GM19452 (cell line): ENCODE measurements around the gene UQCRHL.
"Not testable (repeated sequence)": the region's sequence is repeated elsewhere in the genome, so short reads cannot be mapped to it uniquely, and the experiment has no call there.

Source experiments
- ATAC-seq: cut with Tn5 transposase; IDR thresholded peaks from one replicate; pipeline ENCODE4 v1.9.1; 2021; ENCODE audit not compliant: unreplicated experiment

The UQCRHL gene

DNA sequence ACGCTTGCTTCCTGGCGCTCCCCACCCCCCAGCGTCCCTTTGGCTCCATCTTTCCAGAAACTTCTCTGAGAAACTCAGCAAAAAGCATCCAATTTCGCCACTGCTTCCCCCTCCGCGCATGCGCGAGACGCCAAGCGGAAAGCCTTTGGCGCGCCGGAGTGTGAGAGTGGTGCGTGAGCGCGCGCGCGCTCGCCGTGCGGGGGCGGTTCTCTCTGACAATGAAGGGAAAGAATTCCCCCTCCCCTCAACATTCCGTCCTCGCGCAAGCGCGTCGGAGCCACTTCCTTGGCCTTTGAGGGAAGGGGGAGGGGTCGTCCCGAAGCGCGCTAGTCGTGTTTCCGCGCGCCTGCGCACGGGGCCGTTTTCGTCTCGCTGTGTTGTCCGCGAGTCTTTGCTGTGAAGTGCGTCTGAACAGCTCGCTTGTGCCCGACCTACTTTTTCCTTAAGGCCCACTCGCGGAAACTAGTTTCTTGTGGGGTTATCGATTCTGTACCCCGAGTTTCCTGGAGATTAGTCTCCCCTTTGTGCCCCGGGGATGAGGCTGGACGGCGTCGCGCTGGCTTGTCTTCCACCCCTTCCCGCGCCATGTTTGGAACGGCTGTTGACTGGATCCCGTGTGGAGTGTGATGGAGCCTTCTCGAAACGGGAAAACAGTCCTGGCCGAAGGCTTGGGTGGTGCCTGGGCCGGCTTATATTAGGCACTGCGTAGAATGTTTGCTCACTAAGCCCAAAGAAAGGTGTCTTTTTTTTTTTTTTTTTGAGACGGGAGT lies 28.5 kb upstream of the UQCRHL start:
- ATAC-seq: peak; percentile 39

DNA sequence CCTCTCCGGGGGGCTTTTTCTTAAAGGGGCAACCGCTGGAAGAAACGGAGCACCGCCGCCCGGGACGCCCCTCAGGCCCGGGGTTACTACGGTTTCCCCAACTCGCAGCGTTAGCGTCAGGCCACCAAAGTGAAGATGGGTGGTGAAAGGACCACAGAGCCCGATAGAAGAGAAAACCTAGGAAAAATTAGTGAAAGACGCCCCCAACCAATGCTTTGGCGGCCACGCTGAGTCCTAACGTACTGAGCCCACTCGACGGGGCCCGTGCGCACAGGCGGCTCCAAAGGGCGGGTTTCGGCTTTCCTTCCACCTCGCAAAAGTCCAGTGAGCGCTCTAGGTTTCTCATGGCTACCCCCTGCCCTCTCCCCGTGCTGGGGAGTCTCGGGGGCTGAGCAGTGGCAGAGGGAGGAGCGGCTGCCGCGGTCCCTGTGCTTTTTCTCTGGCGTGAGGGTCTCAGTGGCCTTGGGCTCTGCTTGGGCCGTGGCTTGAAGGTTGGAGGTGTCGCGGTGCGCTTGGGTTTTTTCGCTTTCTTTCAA lies 27.8 kb upstream of the UQCRHL start:
- peak; percentile 3 for ATAC-seq

DNA sequence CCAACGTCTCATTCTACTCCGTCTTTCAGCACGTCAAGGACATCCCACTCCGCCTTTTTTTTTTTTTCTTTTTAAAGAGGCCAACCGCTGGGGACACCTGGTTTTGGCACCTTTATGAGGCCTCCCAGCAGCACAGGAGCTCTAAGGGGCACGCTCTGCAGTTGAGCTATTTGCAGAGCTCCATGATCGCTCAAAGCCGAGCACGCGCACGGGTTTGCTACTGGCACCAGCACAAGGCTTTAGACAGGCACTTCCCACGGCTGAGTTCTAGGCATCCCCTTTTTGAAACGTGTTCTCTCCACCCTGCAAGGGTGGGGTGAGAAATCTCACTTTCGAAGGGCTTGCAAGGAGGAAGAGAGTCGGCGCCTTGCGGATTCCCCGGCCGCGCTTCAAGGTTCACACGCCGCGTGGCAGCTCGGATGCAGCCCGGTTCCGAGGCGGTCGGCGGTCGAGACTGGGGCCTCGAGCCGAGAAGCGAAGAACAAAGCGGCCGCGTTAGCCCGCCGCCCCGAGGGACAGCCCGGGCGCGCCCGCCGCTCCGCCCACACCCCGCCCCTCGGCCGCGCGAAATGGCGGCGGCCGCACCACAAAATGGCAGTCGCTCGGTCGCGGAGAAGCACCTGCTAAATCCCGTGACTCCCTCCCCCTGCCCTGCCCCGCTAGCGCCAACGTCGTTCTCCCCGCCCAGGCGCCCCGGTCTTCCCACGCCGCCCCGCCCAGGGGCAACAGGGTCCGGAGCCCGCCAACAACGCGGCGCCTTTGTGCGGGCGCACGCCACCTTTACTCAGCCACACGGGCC lies 27.2 kb upstream of the UQCRHL start:
- peak; percentile 49 for ATAC-seq

DNA sequence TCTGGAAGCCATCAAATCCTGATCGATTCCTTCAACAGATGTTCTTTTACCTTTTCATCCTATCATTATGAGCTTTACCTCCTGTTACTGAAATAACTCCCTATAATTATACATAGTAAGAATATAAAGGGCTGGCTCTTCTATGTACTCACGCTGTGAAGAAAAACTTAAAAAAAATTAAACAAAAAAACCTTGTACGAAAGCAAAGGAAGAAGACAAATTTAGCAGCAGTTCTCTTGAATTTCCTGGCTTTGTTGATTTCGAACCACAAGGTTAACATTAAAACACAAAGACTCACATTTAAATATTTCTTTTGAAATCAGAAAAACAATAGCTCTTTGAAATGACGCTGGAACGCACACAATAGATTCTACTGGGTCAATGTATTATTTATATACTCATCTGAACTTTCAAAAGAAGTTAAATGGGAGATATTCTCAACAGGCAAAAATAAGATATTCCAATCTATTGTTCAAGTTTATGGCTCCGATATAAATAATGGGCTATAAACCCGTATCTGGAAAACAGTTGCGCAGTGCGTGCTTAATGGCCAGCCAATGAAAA lies 26.5 kb upstream of the UQCRHL start:
- no peak for ATAC-seq

DNA sequence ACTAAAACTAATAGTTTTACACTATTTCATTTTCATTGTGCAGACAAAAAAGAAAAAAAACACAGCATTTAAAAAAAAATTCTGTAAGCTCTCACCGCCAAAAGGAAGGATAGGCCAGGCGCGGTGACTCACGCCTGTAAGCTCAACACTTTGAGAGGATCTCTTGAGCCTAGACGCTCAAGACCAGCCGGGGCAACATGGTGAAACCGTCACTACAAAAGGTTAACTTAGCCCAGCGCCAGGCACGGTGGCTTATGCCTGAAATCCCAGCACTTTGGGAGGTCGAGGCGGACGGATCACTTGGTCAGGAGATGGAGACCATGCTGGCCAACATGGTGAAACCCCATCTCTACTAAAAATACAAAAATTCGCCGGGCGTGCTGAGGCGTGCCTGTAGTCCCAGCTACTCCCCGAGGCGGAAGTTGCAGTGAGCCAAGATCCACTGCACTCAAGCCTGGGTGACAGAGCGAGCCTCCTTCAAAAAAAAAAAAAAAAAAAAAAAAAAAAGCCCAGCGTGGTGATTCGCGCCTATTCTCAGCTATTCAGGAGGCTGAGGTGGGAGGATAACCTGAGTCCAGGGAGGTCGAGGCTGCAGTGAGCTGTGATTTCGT lies 25.7 kb upstream of the UQCRHL start:
- ATAC-seq: no peak

DNA sequence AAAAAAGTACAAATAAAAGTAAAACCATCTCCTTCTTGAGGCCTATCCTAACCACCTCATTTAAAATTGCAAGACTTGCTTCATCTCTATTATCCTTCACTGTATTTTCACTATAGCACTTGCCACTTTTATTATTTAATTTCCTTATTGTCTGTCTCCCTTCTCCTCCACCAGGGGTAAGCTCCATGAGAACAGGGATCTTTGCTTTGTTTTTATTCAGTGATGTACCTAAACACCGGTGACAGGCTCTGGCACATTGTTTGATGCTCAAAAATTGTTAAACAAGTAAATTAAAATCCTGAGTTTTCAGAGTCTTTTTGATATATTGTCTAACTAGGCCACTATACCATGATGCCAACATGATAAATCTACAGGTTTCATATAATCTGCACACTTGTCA lies 22.8 kb upstream of the UQCRHL start:
- ATAC-seq: no peak

DNA sequence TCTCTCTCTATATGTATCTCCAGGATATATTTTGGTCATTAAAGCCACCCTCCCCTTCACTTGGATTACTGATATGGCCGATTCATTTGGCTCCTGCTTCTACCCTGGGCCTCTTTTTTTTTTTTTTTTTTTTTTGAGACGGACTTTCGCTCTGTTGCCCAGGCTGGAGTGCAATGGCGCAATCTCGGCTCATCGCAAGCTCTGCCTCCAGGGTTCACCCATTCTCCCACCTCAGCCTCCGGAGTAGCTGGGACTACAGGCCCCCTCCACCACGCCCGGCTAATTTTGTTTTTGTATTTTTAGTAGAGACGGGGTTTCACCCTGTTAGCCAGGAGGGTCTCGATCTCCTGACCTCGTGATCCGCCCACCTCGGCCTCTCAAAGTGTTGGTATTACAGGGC lies 21.5 kb upstream of the UQCRHL start:
- not testable (repeated sequence) for ATAC-seq

DNA sequence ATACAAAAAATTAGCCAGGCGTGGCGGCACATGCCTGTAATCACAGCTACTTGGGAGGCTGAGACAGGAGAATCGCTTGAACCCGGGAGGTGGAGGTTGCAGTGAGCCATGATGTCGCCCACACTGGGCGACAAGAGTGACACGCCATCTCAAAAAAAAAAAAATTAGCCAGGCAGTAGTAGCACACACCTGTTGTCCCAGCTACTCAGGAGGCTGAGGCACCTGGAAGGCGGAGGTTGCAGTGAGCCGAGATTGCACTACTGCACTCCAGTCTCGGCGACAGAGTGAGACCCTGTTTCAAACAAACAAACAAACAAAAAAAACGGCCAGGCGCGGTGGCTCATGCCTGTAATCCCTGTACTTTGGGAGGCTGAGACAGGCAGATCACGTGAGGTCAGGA lies 20.1 kb upstream of the UQCRHL start:
- ATAC-seq: not testable (repeated sequence)

DNA sequence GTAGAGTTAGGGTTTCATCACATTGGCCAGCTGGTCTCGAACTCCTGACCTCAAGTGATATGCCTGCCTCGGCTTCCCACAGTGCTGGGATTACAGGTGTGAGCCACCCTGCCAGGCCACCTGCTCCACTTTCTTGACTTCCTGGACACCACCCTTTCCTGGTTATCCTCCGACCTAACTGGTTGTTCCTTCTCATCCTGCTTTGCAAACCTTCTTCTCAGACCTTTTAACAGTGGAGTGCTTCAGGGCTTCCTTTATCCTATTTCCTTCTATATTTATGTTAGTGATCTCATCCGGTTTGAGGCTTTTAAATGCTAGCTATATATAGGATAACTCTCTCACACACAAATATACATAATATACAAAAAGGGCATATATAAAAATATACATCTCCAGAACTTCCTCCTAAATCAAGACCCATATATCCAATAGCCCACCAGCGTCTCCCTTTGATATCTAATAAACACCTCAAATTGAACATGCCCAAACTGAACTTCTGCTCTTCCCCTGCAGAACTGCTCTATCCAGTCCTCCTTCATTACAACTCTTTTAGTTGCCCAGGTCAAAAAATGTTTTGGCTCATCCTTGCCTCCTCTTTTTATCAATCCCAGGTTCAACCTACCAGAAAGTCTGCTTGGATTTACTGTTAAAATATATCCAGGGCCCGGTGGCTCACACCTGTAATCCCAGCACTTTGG lies 19.5 kb upstream of the UQCRHL start:
- no peak for ATAC-seq

DNA sequence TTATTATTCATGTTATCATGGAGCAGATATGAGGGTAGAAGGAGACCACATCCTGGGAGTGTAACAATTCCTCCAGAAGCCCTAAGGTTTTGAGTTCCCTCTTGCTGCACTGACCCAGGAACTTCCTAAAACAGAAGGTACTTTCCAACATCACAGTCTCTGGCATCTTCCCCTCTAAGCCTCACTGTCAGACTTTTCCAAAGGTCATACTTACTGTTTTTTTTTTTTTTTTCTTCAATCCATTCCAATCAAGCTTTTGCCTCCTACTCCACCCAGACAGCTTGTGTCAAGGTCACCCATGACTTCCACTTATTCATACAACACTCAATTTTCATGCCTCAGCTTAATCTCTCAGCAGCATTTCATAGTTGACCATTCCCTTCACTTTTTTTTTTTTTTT lies 18.4 kb upstream of the UQCRHL start:
- no peak for ATAC-seq

DNA sequence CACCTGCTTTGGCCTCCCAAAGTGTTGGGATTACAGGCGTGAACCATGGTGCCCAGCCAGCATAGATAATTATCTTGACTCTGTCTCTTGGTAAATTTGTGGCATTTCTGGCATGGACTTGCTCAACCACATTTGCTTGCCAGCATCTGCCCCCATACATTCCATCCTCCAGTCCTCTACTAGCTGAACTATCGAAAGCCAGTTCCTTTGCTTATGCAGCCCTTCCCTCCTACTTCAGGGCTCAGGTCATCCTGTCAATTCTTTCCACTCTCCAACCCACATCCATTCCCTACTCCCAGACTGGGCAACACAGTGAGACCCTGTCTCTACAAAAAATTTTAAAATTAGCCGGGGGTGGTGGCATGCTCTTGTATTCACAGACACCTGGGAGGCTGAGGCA lies 13.0 kb upstream of the UQCRHL start:
- no peak for ATAC-seq

DNA sequence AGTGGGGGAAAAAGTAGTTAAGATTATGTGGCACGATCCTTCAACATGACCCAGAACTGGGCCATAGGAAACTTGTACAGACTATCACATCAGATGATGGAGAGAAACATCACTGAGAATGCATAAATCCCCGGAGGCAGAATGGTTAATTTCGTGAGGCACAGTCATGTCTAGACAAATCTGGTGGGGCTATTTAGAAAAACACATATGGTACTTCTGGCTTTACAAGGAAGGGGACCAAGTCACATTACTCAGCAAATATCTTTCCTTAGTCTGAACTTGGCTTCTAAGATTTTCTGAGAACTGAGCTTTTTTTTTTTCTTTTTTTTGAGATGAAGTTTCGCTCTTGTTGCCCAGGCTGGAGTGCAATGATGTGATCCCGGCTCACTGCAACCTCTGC lies 9.2 kb upstream of the UQCRHL start:
- no peak for ATAC-seq

DNA sequence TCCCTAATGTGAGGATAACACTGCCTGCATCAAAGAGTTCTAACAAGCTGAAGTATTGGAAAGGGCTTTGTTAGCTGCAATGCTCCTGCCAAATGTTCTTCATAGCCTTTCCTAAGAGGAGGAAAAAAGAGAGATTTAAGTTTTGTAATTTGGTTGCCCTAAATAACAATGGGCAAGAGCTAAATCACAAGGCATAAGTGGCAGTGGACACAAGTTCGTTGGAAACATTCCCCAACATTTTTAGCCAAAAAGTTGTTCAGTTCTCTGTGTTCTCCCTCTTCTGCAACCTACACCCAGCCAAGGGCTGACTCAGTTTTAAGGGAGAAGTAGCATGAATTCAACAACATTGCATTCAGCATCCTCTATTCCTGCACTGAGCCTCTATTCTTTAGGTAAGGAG lies 2.6 kb upstream of the UQCRHL start:
- no peak for ATAC-seq

DNA sequence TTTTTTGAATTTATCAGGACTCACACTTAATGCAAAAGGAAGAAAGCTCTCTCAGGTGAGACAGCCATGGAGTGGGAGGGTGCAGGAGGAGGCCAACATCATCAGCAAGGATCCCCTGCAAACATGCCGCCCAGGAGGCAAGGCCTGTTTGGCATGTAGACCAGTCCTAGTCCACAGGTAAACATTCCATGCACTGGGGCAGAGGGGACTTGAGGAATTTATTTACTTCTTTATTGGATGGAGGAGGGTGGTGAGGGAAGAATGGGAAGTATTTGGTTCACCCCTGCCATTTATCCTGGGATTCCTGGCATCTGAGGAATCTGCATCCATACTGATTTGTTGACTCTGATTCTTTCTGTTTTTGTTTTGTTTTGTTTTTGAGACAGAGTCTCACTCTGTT lies 1.5 kb upstream of the UQCRHL start:
- ATAC-seq: no peak

DNA sequence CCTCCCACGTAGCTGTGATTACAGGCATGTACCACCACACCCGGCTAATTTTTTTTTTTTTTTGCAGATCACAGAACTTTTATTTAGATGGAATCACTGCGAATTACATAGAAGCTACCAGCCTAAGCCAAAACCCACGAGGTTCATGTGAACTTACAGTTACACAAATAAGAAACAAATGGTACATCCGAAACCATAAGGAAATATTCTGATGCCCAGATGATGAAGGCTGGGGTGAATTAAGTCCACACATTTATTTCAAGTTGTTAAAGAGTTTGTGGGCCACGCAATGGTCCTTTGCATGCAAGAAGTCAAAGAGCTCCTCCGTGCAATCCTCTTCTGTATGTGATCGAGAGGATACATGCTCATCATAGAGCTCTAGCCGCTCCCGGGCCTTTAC lies 328 bp downstream of the UQCRHL start:
- ATAC-seq: no peak

DNA sequence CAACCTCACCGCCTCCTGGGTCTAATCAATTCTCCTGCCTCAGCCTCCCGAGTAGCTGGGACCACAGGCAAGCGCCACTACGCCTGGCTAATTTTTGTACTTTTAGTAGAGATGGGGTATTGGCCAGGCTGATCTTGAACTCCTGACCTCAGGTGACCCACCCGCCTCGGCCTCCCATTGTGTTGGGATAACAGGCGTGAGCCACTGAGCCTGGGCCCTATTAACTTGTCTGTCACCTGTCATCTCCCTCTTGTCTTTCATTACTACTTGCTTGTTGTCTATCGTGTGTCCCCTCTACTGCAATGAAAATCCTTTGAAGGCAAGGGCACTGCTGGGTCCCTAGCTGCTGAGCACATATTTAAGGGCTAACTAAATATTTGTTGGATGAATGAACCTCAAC lies 3.4 kb downstream of the UQCRHL start:
- ATAC-seq: no peak

DNA sequence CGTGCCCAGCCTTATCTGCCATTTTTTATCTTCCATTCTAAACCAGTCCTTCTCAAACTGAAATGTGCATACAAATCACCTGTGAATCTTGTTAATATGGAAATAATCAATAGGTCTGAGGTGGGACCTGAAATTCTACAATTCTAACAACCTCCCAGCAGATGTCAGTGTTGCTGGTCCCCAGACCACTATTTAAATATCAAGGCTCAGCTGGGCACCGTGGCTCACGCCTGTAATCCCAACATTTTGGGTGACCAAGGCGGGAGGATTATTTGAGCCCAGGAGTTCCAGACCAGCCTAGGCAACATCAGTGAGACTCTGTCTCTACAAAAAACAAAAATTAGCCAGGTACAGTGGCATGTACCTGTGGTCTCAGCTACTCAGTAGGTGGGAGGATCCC lies 4.1 kb downstream of the UQCRHL start:
- no peak for ATAC-seq

DNA sequence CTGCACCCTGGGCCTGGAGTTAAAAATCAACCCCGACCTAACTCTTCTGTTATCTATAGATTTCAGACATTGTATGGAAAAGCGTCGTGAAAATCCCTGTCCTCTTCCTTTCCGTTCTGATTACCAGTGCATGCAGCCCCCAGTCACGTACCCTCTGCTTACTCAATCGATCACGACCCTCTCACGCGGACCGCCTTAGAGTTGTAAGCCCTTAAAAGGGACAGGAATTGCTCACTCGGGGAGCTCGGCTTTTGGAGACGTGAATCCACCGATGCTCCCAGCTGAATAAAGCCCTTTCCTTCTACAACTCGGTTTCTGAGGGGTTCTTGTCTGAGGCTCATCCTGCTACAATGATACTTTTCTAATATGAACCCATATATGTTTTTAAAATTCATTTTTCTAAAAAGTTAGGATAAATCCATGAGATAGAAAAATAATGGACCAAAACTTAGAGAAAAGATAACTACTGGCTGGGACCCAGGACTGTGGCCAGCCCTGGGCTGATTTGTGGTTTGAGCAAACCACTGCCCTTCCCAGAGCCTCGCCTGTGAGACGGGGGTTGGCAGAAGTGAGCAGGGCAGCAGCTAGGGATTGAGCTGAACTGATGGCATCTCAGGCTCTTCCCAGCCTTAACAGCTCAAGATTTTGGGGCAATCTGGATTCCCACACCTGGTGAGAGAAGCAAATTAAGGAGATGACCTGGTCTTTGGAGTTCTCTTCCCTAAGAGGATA lies 5.0 kb downstream of the UQCRHL start:
- no peak for ATAC-seq

DNA sequence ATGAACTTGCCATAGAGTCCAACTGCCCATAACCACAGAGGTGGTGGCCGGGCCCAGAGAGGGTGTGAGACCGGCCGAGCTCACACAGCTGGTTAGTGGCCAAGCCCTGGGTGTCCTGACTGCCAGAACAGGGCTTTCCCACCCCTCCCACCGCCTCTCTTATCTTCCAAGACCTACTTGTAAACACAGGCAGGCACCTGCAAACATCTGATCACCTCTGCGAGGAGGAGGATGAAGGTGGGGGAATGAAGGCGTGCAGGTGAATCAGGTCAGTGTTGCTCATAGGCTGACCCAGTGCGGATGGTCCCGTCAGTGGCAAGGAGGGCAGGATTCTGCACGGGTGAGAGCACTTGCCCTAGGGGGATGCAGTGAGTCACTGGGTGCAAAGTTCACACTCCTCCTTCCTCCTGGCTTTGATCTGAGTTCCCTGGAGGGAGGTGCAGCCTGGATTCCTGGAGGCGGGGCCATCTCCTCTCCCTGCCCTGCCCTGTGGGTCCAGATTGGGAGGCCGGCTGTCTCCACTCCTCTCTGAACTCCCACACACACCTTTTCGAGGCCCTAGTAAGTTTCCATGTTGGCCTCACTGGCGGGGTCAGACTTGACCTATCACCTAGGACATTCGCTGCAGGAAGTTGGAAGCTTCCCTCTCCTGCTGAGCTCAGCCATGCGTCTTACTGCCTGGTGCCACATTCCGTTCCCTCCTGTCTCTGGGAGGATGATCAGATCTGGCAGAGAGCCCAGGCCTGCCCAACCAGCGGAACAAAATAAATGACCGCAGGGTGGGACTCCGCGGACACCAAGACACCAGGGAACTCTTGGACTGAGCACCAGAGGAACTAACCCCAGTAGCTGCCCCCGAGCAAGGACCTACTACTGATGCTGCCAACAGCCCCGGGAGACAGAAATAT lies 7.3 kb downstream of the UQCRHL start:
- ATAC-seq: no peak
